Stimulated activated naive CD4-positive, alpha-beta T cell (primary cell): ENCODE results near the gene P2RX7.
A peak's percentile ranks its signal among the peaks of the same experiment; 100 is the strongest.

Experiments used
- DNase-seq, 6 experiments: peaks; one replicate each; lab custom pipeline; 2025; lab: John Stamatoyannopoulos, UW

Gene P2RX7

GRCh38 chr12:121132601-121133481 is at the start of gene P2RX7:
Gene P2RX7 (plus strand): TSS chr12:121132876. CDS start chr12:121132971, 95 bp downstream.
- DNase-seq = peak; percentile 8 to 50 (median 18)

GRCh38 chr12:121084229-121084628 is 48.4 kb upstream of the P2RX7 start:
- DNase-seq = no peak

GRCh38 chr12:121085069-121085468 is 47.6 kb upstream of the P2RX7 start:
- no peak for DNase-seq

- no peak for DNase-seq
These were observed 46.9 kb upstream of the P2RX7 start for GRCh38 chr12:121085506-121086353.

- DNase-seq = no peak
These were observed 45.8 kb upstream of the P2RX7 start for GRCh38 chr12:121086781-121087295.

- DNase-seq = no peak
These were observed 45.0 kb upstream of the P2RX7 start for GRCh38 chr12:121087467-121088194.

- no peak for DNase-seq
These were observed 44.5 kb upstream of the P2RX7 start for GRCh38 chr12:121088195-121088585.

- no peak for DNase-seq
These were observed 43.5 kb upstream of the P2RX7 start for GRCh38 chr12:121089031-121089812.

GRCh38 chr12:121089813-121090430 is 42.8 kb upstream of the P2RX7 start:
- DNase-seq = peak in 2 of 6 experiments; percentile 8 to 9

GRCh38 chr12:121090586-121091514 is 41.8 kb upstream of the P2RX7 start:
- no peak for DNase-seq

- no peak for DNase-seq
These were observed 40.6 kb upstream of the P2RX7 start for GRCh38 chr12:121092034-121092433.

GRCh38 chr12:121093487-121093891 is 39.2 kb upstream of the P2RX7 start:
- DNase-seq = no peak

- DNase-seq = peak; percentile 20 to 76 (median 70)
These were observed 37.0 kb upstream of the P2RX7 start for GRCh38 chr12:121095544-121096198.

GRCh38 chr12:121096199-121096798 is 36.4 kb upstream of the P2RX7 start:
- no peak for DNase-seq

GRCh38 chr12:121099779-121100178 is 32.9 kb upstream of the P2RX7 start:
- DNase-seq = no peak

- DNase-seq = no peak
These were observed 30.4 kb upstream of the P2RX7 start for GRCh38 chr12:121102307-121102706.

- no peak for DNase-seq
These were observed 25.0 kb upstream of the P2RX7 start for GRCh38 chr12:121107681-121108080.

- DNase-seq = no peak
These were observed 24.2 kb upstream of the P2RX7 start for GRCh38 chr12:121108492-121108891.
